HepG2 (cell line): Measurements from ENCODE around the gene BCL2. TPM values are rescaled to one million over a fixed set of nuclear protein-coding genes. Genes with fewer than 3 reads are reported as not detected.
A peak's percentile ranks its signal among the peaks of the same experiment; 100 is the strongest.

Experiments used
- ATF7 ChIP-seq, 2 experiments: fragments of 450-650 bp in 1 of 2; sonication (generic) in 1 of 2; formaldehyde crosslinking in 1 of 2; IDR thresholded peaks; 2 replicates each; pipeline versions ENCODE4 v1.4.0 to v1.6.1; 2016 to 2020; ENCODE audit warnings: antibody characterized with exemption in 1 of 2, mild to moderate bottlenecking in 1 of 2, missing genetic modification reagents in 1 of 2
- ISX ChIP-seq: sonication (generic); formaldehyde crosslinking; conservative IDR thresholded peaks from 2 replicates; pipeline ENCODE4 v1.5.0; 2020; ENCODE audit warnings: missing genetic modification reagents
- RBAK ChIP-seq: sonication (generic); formaldehyde crosslinking; IDR thresholded peaks from 2 replicates; pipeline ENCODE4 v1.5.1; 2020; ENCODE audit warnings: mild to moderate bottlenecking, missing genetic modification reagents
- RFX1 ChIP-seq: fragments of 450-650 bp; IDR thresholded peaks from 2 replicates; pipeline ENCODE4 v1.6.1; 2017
- WIZ ChIP-seq: sonication (generic); formaldehyde crosslinking; IDR thresholded peaks from 2 replicates; pipeline ENCODE4 v1.5.1; 2020; ENCODE audit warnings: mild to moderate bottlenecking, missing genetic modification reagents
- ZIK1 ChIP-seq: sonication (generic); formaldehyde crosslinking; IDR thresholded peaks from 2 replicates; pipeline ENCODE4 v1.5.0; 2020; ENCODE audit warnings: mild to moderate bottlenecking, low read depth, missing genetic modification reagents, borderline replicate concordance
- ZMYM4 ChIP-seq: sonication (generic); formaldehyde crosslinking; IDR thresholded peaks from 2 replicates; pipeline ENCODE4 v1.8.1; 2023; ENCODE audit warnings: mild to moderate bottlenecking, missing genetic modification reagents
- ZNF138 ChIP-seq: sonication (generic); formaldehyde crosslinking; IDR thresholded peaks from 2 replicates; pipeline ENCODE4 v1.5.0; 2020; ENCODE audit warnings: mild to moderate bottlenecking, low read depth, missing genetic modification reagents
- ZNF207 ChIP-seq: fragments of 450-650 bp; IDR thresholded peaks from 2 replicates; pipeline ENCODE4 v1.6.1; 2016; ENCODE audit warnings: antibody characterized with exemption, borderline replicate concordance
- ZNF264 ChIP-seq: sonication (generic); formaldehyde crosslinking; IDR thresholded peaks from 2 replicates; pipeline ENCODE4 v1.4.0; 2020; ENCODE audit warnings: missing genetic modification reagents
- ZNF317 ChIP-seq: sonication (generic); formaldehyde crosslinking; IDR thresholded peaks from 2 replicates; pipeline ENCODE4 v1.5.0; 2020; ENCODE audit warnings: mild to moderate bottlenecking, missing genetic modification reagents
- ZNF547 ChIP-seq: sonication (generic); formaldehyde crosslinking; IDR thresholded peaks from 2 replicates; pipeline ENCODE4 v1.5.1; 2020; ENCODE audit warnings: mild to moderate bottlenecking, missing genetic modification reagents
- ZNF607 ChIP-seq: sonication (generic); formaldehyde crosslinking; IDR thresholded peaks from 2 replicates; pipeline ENCODE4 v1.5.1; 2020; ENCODE audit warnings: missing genetic modification reagents, mild to moderate bottlenecking, borderline replicate concordance
- ZNF777 ChIP-seq: sonication (generic); formaldehyde crosslinking; IDR thresholded peaks from 2 replicates; pipeline ENCODE4 v1.4.0; 2020; ENCODE audit warnings: missing genetic modification reagents
- polyA plus RNA-seq, 8 experiments: library from polyadenylated mRNA; depleted of rRNA in 3 of 8; stranded (reverse) in 7 of 8; unstranded in 1 of 8; fragments of >200 nt; fragmentation: Illumina TruSeq in 4 of 8; extraction: Trizol in 4 of 8; gene quantifications; 2 replicates each; pipeline versions ENCODE4 v1.2.1 to v1.2.3, GENCODE V29; 2011 to 2016; ENCODE audit warnings: low read depth in 4 of 8, missing spikeins in 1 of 8, mixed read lengths in 1 of 8; ENCODE audit not compliant: insufficient read depth in 1 of 8
- total RNA-seq, 5 experiments: library from RNA; depleted of rRNA; stranded (reverse); fragments of >200 nt; fragmentation: Illumina TruSeq; extraction: Trizol; gene quantifications; 2 replicates each; pipeline ENCODE4 v1.2.3, GENCODE V29; 2016; ENCODE audit warnings: low read depth in 1 of 5
- TF ChIP-seq, protein P1 (sequence below): sonication (generic); formaldehyde crosslinking; IDR thresholded peaks from 2 replicates; pipeline ENCODE4 v1.9.0; 2021; ENCODE audit warnings: missing genetic modification reagents, borderline replicate concordance
- TF ChIP-seq, protein P2 (sequence below): sonication (generic); formaldehyde crosslinking; IDR thresholded peaks from 2 replicates; pipeline ENCODE4 v1.5.0; 2020; ENCODE audit warnings: mild to moderate bottlenecking, missing genetic modification reagents, borderline replicate concordance
- TF ChIP-seq, protein P3 (sequence below): sonication (generic); formaldehyde crosslinking; IDR thresholded peaks from 2 replicates; pipeline ENCODE4 v1.4.0; 2020; ENCODE audit warnings: missing genetic modification reagents
- TF ChIP-seq, protein P4 (sequence below): fragments of 450-650 bp; IDR thresholded peaks from 2 replicates; pipeline ENCODE4 v1.6.1; 2016
- TF ChIP-seq, protein P5 (sequence below): sonication (generic); formaldehyde crosslinking; IDR thresholded peaks from 2 replicates; pipeline ENCODE4 v1.4.0; 2020; ENCODE audit warnings: low read depth, mild to moderate bottlenecking, missing genetic modification reagents

The BCL2 gene
- total and polyA plus RNA-seq, 2 of the 13 experiments (the other 11 are each of a cell fraction or from before 2014, with no cell fraction given) = 0.07 to 0.53 TPM

DNA sequence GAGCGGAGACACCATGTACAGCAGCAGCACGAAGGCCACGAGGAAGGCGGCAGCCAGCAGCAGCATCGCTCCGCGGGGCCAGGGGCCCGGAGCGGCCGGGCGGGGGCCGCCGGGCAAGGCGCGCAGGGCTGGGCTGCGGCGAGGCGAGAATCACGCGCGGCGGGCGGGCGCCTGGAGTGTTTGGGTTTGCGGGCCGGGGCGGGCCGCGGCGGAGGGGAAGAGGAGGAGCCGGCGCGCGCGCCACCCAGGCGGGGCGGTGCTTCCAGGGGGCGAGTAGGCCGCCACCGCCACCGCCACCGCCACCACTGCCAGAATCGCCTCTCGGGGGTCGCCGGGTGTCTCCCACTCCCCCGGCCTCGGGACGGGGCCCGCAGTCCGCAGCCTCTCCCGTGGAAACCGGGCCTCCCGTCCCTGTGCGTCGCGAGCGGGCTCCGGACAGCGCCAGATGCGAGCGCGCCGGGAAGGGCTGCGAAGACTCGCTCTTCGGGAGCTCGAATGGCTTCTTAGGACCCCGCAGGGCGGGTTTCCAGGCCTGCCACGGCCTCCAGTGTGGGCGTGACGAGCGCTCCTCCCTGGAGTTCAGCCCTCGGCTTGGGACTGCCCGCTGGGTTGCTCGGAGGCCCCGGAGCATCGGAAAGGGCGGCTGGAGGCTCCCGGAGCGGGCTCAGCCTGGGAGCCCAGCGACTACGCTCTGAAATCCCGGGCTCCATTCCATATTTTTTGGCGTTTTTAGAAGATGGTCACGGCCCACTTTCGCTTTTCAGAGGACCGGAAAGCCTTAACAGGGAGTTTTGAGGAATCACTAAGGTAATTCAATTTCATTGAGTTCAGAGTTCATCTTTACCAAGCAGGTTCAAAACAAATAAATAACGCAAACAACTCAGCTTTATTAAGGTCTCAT lies 47.7 kb upstream of the BCL2 start, which contains the start of gene KDSR (continued):
- TF ChIP-seq, protein P1, sequence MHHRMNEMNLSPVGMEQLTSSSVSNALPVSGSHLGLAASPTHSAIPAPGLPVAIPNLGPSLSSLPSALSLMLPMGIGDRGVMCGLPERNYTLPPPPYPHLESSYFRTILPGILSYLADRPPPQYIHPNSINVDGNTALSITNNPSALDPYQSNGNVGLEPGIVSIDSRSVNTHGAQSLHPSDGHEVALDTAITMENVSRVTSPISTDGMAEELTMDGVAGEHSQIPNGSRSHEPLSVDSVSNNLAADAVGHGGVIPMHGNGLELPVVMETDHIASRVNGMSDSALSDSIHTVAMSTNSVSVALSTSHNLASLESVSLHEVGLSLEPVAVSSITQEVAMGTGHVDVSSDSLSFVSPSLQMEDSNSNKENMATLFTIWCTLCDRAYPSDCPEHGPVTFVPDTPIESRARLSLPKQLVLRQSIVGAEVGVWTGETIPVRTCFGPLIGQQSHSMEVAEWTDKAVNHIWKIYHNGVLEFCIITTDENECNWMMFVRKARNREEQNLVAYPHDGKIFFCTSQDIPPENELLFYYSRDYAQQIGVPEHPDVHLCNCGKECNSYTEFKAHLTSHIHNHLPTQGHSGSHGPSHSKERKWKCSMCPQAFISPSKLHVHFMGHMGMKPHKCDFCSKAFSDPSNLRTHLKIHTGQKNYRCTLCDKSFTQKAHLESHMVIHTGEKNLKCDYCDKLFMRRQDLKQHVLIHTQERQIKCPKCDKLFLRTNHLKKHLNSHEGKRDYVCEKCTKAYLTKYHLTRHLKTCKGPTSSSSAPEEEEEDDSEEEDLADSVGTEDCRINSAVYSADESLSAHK (CRISPR knock-in tag) = no peak
- TF ChIP-seq ISX (CRISPR knock-in tag) = no peak
- TF ChIP-seq, protein P2, sequence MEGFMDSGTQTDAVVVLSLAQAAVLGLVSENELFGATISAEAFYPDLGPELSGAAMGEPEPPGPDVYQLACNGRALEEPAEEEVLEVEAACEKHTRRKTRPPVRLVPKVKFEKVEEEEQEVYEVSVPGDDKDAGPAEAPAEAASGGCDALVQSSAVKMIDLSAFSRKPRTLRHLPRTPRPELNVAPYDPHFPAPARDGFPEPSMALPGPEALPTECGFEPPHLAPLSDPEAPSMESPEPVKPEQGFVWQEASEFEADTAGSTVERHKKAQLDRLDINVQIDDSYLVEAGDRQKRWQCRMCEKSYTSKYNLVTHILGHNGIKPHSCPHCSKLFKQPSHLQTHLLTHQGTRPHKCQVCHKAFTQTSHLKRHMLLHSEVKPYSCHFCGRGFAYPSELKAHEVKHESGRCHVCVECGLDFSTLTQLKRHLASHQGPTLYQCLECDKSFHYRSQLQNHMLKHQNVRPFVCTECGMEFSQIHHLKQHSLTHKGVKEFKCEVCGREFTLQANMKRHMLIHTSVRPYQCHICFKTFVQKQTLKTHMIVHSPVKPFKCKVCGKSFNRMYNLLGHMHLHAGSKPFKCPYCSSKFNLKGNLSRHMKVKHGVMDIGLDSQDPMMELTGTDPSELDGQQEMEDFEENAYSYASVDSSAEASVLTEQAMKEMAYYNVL (CRISPR knock-in tag) = no peak
- TF ChIP-seq ATF7 (IDR thresholded peaks at IDR 0.05) = no peak
- no peak for TF ChIP-seq ATF7 (CRISPR knock-in tag; IDR thresholded peaks at IDR 0.05)
- peak; percentile 91 for TF ChIP-seq ZMYM4 (CRISPR knock-in tag)
- TF ChIP-seq RBAK (CRISPR knock-in tag) = no peak
- TF ChIP-seq, protein P3, sequence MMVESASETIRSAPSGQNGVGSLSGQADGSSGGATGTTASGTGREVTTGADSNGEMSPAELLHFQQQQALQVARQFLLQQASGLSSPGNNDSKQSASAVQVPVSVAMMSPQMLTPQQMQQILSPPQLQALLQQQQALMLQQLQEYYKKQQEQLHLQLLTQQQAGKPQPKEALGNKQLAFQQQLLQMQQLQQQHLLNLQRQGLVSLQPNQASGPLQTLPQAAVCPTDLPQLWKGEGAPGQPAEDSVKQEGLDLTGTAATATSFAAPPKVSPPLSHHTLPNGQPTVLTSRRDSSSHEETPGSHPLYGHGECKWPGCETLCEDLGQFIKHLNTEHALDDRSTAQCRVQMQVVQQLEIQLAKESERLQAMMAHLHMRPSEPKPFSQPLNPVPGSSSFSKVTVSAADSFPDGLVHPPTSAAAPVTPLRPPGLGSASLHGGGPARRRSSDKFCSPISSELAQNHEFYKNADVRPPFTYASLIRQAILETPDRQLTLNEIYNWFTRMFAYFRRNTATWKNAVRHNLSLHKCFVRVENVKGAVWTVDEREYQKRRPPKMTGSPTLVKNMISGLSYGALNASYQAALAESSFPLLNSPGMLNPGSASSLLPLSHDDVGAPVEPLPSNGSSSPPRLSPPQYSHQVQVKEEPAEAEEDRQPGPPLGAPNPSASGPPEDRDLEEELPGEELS (CRISPR knock-in tag) = peak; percentile 49; the same call in 1 of the 2 replicates
- peak; percentile 85 for TF ChIP-seq ZNF264 (CRISPR knock-in tag)
- peak; percentile 85 for TF ChIP-seq WIZ
- no peak for TF ChIP-seq ZNF207
- TF ChIP-seq ZNF777 = peak; percentile 27; the same call in 1 of the 2 replicates
- no peak for TF ChIP-seq ZIK1
- TF ChIP-seq ZNF547 (CRISPR knock-in tag) = peak; percentile 53; the same call in 1 of the 2 replicates
- TF ChIP-seq, protein P4, sequence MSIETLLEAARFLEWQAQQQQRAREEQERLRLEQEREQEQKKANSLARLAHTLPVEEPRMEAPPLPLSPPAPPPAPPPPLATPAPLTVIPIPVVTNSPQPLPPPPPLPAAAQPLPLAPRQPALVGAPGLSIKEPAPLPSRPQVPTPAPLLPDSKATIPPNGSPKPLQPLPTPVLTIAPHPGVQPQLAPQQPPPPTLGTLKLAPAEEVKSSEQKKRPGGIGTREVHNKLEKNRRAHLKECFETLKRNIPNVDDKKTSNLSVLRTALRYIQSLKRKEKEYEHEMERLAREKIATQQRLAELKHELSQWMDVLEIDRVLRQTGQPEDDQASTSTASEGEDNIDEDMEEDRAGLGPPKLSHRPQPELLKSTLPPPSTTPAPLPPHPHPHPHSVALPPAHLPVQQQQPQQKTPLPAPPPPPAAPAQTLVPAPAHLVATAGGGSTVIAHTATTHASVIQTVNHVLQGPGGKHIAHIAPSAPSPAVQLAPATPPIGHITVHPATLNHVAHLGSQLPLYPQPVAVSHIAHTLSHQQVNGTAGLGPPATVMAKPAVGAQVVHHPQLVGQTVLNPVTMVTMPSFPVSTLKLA = no peak
- TF ChIP-seq, protein P5, sequence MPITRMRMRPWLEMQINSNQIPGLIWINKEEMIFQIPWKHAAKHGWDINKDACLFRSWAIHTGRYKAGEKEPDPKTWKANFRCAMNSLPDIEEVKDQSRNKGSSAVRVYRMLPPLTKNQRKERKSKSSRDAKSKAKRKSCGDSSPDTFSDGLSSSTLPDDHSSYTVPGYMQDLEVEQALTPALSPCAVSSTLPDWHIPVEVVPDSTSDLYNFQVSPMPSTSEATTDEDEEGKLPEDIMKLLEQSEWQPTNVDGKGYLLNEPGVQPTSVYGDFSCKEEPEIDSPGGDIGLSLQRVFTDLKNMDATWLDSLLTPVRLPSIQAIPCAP (CRISPR knock-in tag) = peak; percentile 89; the same call in 1 of the 2 replicates
- TF ChIP-seq ZNF138 (CRISPR knock-in tag) = no peak
- no peak for TF ChIP-seq RFX1
- peak; percentile 89 for TF ChIP-seq ZNF317 (CRISPR knock-in tag)
- TF ChIP-seq ZNF607 (CRISPR knock-in tag) = peak; percentile 53; the same call in 1 of the 2 replicates
